Measurements from ENCODE around the gene SEC14L1. TPM values are rescaled to one million over a fixed set of nuclear protein-coding genes. Genes with fewer than 3 reads are reported as not detected.
"Not testable (repeated sequence)": the region's sequence is repeated elsewhere in the genome, so short reads cannot be mapped to it uniquely, and the experiment has no call there.

SEC14L1 gene
- total RNA-seq, 2 experiments from 2014 or later = 86.5 to 88.8 TPM

DNA sequence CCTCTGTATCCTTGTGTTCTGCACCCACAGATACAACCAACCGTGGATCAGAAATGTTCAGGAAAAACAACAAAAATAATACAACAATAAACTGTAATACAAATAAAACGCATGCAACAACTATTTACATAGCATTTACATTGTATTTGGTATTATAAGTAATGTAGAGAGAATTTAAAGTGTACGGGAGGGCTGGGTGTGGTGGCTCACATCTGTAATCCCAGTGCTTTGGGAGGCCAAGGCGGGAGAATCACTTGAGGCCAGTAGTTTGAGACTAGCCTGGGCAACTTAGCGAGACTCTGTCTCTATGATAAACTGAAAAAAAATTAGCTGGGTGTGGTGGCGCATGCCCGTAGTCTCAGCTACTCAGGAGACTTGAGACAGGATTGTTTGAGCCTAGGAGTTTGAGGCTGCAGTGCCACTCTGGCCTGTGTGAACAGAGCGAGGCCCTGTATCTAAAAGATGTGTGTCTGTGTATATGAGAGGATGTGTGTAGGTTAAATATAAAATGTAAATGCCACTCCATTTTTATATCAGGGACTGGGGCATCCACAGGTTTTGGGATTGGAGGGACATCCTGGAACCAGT, 13.3 kb downstream of the SEC14L1 start:
- ATAC-seq (no peak), DNase-seq (no peak)
- CTCF ChIA-PET = interaction anchor here (1.2 to 2.4 kb wide), 2 partner anchors 9 to 13 kb away, joined by 3 to 5 read pairs; no protein-coding TSS in a partner anchor
- POLR2A ChIA-PET = no interaction called here
- Mint-ChIP-seq H3K27ac (peak overlapping the region; percentile 28), H3K9me3 (ENCODE audit: insufficient read depth) (no peaks in the 10 kb centered on the region), H3K4me3 (no peak overlapping the region), H3K27me3 (ENCODE audit: low read depth) (no peaks in the 10 kb centered on the region), H3K36me3 (ENCODE audit: low read depth) (peaks cover 63% of the 10 kb centered on the region), H3K4me1 (ENCODE audit: low read depth) (peaks cover 52% of the 10 kb centered on the region)

DNA sequence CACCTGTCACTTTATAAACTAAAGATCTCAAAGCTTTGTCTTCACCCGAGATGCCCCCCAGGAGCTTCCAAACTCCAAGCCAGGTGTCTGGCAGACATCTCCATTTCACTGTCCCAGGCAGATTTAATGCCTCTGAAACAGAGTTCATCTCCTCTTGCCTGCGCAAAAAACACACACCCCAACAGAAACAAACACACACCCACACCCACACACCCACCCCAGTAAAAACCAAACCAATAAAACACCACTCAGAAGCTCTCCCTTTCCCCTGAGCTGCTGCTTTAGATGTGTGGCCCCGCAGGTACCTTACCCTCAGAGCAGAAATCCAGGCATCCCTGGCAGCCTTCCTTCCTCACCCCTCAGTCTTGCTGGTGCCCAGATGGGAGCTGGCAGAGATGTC, 14.4 kb downstream of the SEC14L1 start:
- Mint-ChIP-seq H3K4me1 (ENCODE audit: low read depth) (peaks cover 52% of the 10 kb centered on the region), H3K27me3 (ENCODE audit: low read depth) (no peaks in the 10 kb centered on the region), H3K36me3 (ENCODE audit: low read depth) (peaks cover 60% of the 10 kb centered on the region), H3K27ac (peak overlapping the region; percentile 42), H3K9me3 (ENCODE audit: insufficient read depth) (no peaks in the 10 kb centered on the region), H3K4me3 (no peak overlapping the region)
- ChIA-PET CTCF (interaction anchor here (0.6 to 2.4 kb wide), 3 partner anchors 8 to 1522 kb away, joined by 3 to 5 read pairs (median 3); partner anchors contain the start of gene SMIM5), POLR2A (interaction anchor here (1.3 kb wide), 1 partner anchor 66 kb away, joined by 3 read pairs; no protein-coding TSS in a partner anchor)
- ATAC-seq (no peak), DNase-seq (no peak)

DNA sequence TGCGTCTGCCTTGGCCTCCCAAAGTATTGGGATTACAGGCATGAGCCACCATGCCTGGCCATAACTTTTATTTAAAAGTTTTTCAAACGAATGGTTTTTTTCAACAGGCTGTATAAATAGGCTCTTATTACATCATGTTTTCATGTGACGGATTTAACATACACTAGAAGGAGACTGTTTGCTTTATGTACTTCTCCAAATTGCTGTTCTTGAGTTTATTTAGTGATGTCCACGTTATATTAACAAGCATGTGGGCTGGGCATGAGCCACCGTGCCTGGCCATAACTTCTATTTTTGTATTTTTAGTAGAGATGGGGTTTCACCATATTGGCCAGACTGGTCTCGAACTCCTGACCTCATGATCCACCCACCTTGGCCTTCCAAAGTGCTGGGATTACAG, 17.0 kb downstream of the SEC14L1 start:
- DNase-seq; H3K4me3 Mint-ChIP-seq; CTCF ChIA-PET; H3K27me3 Mint-ChIP-seq (ENCODE audit: low read depth); POLR2A ChIA-PET; H3K9me3 Mint-ChIP-seq (ENCODE audit: insufficient read depth); H3K27ac Mint-ChIP-seq; ATAC-seq: not testable (repeated sequence)
- H3K36me3 Mint-ChIP-seq (ENCODE audit: low read depth) = peaks cover 50% of the 10 kb centered on the region
- peaks cover 53% of the 10 kb centered on the region for H3K4me1 Mint-ChIP-seq (ENCODE audit: low read depth)

- ATAC-seq = no peak
- H3K36me3 Mint-ChIP-seq (ENCODE audit: low read depth) = peaks cover 61% of the 10 kb centered on the region
- no peak overlapping the region for H3K27ac Mint-ChIP-seq
- CTCF ChIA-PET = interaction anchor here (1.2 kb wide), 3 partner anchors 11 to 55 kb away, joined by 3 read pairs; no protein-coding TSS in a partner anchor
- no peak overlapping the region for H3K4me3 Mint-ChIP-seq
- peaks cover 60% of the 10 kb centered on the region for H3K4me1 Mint-ChIP-seq (ENCODE audit: low read depth)
- H3K27me3 Mint-ChIP-seq (ENCODE audit: low read depth) = no peaks in the 10 kb centered on the region
- POLR2A ChIA-PET = no interaction called here
- peaks cover 1% of the 10 kb centered on the region for H3K9me3 Mint-ChIP-seq (ENCODE audit: insufficient read depth)
- DNase-seq = no peak
Observed at GRCh38 chr17:77160091-77160874, 19.5 kb downstream of the SEC14L1 start.

DNA sequence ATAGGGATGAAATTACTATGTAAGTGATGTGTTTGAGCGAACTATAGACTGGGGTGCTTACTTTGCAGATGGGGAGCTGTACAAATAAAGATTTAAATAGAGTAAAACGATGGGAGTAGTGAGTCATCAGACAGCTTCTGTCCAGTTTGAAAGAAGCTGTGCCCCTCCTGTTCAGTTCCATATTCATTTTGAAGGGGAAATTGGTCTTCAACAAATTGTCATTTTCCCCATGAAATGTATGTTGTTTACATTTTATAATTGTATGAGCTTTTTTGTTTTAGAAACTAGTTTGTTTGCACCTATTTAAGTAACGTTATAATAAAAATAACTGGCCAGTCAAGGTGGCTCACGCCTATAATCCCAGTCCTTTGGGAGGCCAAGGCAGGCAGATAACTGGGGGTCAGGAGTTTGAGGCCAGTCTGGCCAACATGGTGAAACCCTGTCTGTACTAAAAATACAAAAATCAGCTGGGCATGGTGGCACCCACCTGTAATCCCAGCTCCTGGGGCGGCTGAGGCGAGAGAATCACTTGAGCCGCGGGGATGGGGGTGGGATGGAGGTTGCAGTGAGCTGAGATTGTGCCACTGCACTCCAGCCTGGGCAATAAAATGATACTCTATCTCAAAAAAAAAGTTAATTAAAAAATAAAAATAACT, 20.2 kb downstream of the SEC14L1 start:
- ATAC-seq = no peak
- Mint-ChIP-seq H3K9me3 (ENCODE audit: insufficient read depth) (peaks cover 6% of the 10 kb centered on the region), H3K27me3 (ENCODE audit: low read depth) (no peaks in the 10 kb centered on the region), H3K27ac (no peak overlapping the region), H3K4me3 (no peak overlapping the region), H3K36me3 (ENCODE audit: low read depth) (peaks cover 62% of the 10 kb centered on the region), H3K4me1 (ENCODE audit: low read depth) (peaks cover 61% of the 10 kb centered on the region)
- POLR2A ChIA-PET = no interaction called here
- no peak for DNase-seq
- CTCF ChIA-PET = interaction anchor here (1.2 kb wide), 3 partner anchors 10 to 54 kb away, joined by 3 read pairs; no protein-coding TSS in a partner anchor

- Mint-ChIP-seq H3K9me3 (ENCODE audit: insufficient read depth) (peaks cover 6% of the 10 kb centered on the region), H3K27me3 (ENCODE audit: low read depth) (no peaks in the 10 kb centered on the region), H3K4me3 (no peak overlapping the region), H3K4me1 (ENCODE audit: low read depth) (peaks cover 57% of the 10 kb centered on the region), H3K27ac (no peak overlapping the region), H3K36me3 (ENCODE audit: low read depth) (peaks cover 62% of the 10 kb centered on the region)
- ChIA-PET CTCF (no interaction called here), POLR2A (interaction anchor here (0.6 kb wide), 1 partner anchor 11 kb away, joined by 3 read pairs; no protein-coding TSS in a partner anchor)
- DNase-seq (no peak), ATAC-seq (no peak)
Observed at GRCh38 chr17:77161953-77162352, 21.2 kb downstream of the SEC14L1 start.

- peaks cover 57% of the 10 kb centered on the region for H3K4me1 Mint-ChIP-seq (ENCODE audit: low read depth)
- POLR2A ChIA-PET = interaction anchor here (0.6 kb wide), 1 partner anchor 599 kb away, joined by 3 read pairs; no protein-coding TSS in a partner anchor
- H3K9me3 Mint-ChIP-seq (ENCODE audit: insufficient read depth) = peaks cover 13% of the 10 kb centered on the region
- H3K4me3 Mint-ChIP-seq = no peak overlapping the region
- no peaks in the 10 kb centered on the region for H3K27me3 Mint-ChIP-seq (ENCODE audit: low read depth)
- CTCF ChIA-PET = interaction anchor here (0.6 to 1.4 kb wide), 4 partner anchors 8 to 74 kb away, joined by 3 to 5 read pairs (median 4); no protein-coding TSS in a partner anchor
- H3K27ac Mint-ChIP-seq = peak overlapping the region; percentile 41
- ATAC-seq = no peak
- H3K36me3 Mint-ChIP-seq (ENCODE audit: low read depth) = peaks cover 66% of the 10 kb centered on the region
- no peak for DNase-seq
Observed at GRCh38 chr17:77163001-77163400, 22.2 kb downstream of the SEC14L1 start.

DNA sequence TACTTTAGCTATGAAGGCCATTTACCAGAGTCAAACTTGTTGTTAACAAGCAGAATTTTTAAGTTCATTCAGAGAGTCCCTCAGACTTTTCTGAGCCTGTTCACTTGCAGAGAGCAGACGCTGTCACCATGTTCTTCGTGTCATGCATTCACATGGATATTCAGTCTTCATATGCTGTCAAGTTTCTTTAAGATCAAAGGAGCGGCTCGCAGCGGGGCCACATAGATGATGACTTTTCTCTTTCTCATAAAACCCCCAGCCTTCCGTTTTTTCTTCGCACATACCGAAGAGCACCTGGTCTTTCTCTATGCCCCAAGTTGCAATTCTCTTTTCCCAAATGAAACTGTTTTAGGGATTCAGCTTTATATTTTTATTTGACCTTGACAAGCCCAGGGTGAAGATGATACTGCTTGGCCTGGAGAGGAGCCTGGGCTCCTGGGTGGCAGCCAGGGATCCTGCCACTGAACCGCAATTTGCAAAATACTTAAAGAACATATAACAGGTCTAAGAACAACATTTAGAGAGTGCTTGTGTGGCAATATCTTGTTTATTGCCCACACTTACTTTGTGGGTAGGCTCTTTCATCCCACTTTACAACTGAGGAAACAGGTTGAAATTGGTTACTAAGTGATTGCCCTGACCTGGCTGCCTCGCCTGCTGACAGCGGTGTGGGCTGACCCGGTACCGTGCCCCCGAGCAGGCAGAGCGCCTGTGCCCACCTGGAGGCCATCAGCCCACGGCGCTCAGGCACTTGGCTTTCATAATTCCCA, 22.9 kb downstream of the SEC14L1 start:
- ChIA-PET CTCF (interaction anchor here (0.6 to 1.4 kb wide), 3 partner anchors 8 to 75 kb away, joined by 3 to 5 read pairs (median 3); no protein-coding TSS in a partner anchor), POLR2A (no interaction called here)
- DNase-seq = no peak
- no peaks in the 10 kb centered on the region for H3K27me3 Mint-ChIP-seq (ENCODE audit: low read depth)
- peaks cover 17% of the 10 kb centered on the region for H3K9me3 Mint-ChIP-seq (ENCODE audit: insufficient read depth)
- H3K36me3 Mint-ChIP-seq (ENCODE audit: low read depth) = peaks cover 67% of the 10 kb centered on the region
- peaks cover 55% of the 10 kb centered on the region for H3K4me1 Mint-ChIP-seq (ENCODE audit: low read depth)
- no peak overlapping the region for H3K4me3 Mint-ChIP-seq
- H3K27ac Mint-ChIP-seq = peak overlapping the region; percentile 41
- ATAC-seq = no peak

- ATAC-seq (no peak), DNase-seq (no peak)
- ChIA-PET POLR2A (interaction anchor here (0.6 kb wide), 2 partner anchors 21 to 1667 kb away, joined by 3 to 6 read pairs; no protein-coding TSS in a partner anchor), CTCF (interaction anchor here (0.9 to 1.0 kb wide), 2 partner anchors 17 to 108 kb away, joined by 4 read pairs; no protein-coding TSS in a partner anchor)
- Mint-ChIP-seq H3K4me3 (no peak overlapping the region), H3K36me3 (ENCODE audit: low read depth) (peaks cover 76% of the 10 kb centered on the region), H3K27ac (peak overlapping the region; percentile 83), H3K27me3 (ENCODE audit: low read depth) (no peaks in the 10 kb centered on the region), H3K9me3 (ENCODE audit: insufficient read depth) (peaks cover 22% of the 10 kb centered on the region), H3K4me1 (ENCODE audit: low read depth) (peaks cover 55% of the 10 kb centered on the region)
Observed at GRCh38 chr17:77164483-77165091, 23.8 kb downstream of the SEC14L1 start.

DNA sequence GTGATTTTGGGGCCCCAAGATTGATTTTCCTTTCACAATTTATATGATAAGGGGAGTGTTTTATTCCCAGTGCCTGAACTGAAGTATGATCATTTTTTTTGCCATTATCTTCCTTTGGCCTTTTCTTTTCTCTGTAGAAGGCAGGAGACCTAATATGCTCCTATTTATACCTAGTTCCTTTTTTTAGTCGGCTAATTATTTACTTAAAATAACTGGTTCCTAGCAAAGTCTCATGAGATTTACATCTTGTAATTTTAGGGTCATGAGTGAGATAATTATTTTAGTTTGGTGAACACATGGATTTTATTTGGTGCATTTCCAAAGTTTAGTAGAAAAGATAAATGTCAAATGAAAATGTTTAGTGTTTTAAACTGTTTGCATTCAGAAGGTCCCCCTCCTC, 24.8 kb downstream of the SEC14L1 start:
- ATAC-seq (no peak), DNase-seq (no peak)
- H3K36me3 Mint-ChIP-seq (ENCODE audit: low read depth) = peaks cover 84% of the 10 kb centered on the region
- H3K27ac Mint-ChIP-seq = peak overlapping the region; percentile 83
- peaks cover 32% of the 10 kb centered on the region for H3K9me3 Mint-ChIP-seq (ENCODE audit: insufficient read depth)
- ChIA-PET POLR2A (interaction anchor here (0.7 kb wide), 1 partner anchor 347 kb away, joined by 3 read pairs; no protein-coding TSS in a partner anchor), CTCF (interaction anchor here (0.6 to 1.1 kb wide), 3 partner anchors 16 to 1040 kb away, joined by 3 to 4 read pairs (median 3); no protein-coding TSS in a partner anchor)
- no peak overlapping the region for H3K4me3 Mint-ChIP-seq
- peaks cover 47% of the 10 kb centered on the region for H3K4me1 Mint-ChIP-seq (ENCODE audit: low read depth)
- H3K27me3 Mint-ChIP-seq (ENCODE audit: low read depth) = no peaks in the 10 kb centered on the region

All from activated CD8-positive, alpha-beta T cell treated with anti-CD3 and anti-CD28 coated beads, Interleukin-2, amount 10 ng/mL, durations not matched to agents 7 days and 5 days (primary cell).